ENCODE results near the gene NEO1.

DNA sequence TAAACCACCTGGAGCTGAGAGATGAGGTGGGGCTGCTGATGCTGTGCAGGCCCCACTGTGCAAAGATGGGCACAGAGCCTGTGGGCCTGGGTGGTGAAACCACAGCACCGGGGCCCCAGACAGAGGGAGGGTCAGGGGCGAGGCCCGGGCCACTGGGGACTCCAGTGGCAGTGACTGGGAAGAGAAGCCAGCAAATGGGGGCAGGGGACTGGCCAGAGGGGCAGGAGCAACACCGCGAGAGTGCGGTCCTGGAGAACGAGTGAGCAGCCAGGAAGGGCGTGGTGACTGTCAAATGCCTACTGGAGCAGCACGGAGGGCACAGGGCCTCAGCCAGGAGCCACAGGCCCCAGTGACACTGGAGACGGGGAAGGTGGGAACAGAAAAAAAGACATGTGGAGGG lies 276.7 kb downstream of the NEO1 start:
- TF ChIP-seq, protein P1, sequence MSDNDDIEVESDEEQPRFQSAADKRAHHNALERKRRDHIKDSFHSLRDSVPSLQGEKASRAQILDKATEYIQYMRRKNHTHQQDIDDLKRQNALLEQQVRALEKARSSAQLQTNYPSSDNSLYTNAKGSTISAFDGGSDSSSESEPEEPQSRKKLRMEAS (IDR thresholded peaks at IDR 0.05): no peak
- TF ChIP-seq JUND (IDR thresholded peaks at IDR 0.05) (no peak), EGR1 (IDR thresholded peaks at IDR 0.05; ENCODE audit: low read depth in 2 of 2) (no peak), TAF1 (conservative IDR thresholded peaks at IDR 0.05) (no peak), ATF3 (IDR thresholded peaks at IDR 0.05) (no peak), YY1 (IDR thresholded peaks at IDR 0.05) (no peak), SP1 (IDR thresholded peaks at IDR 0.05) (no peak), NR2F2 (IDR thresholded peaks at IDR 0.05) (no peak), HNF4A (conservative IDR thresholded peaks at IDR 0.05) (no peak), REST (IDR thresholded peaks at IDR 0.05) (no peak)
- TF ChIP-seq, protein P2, sequence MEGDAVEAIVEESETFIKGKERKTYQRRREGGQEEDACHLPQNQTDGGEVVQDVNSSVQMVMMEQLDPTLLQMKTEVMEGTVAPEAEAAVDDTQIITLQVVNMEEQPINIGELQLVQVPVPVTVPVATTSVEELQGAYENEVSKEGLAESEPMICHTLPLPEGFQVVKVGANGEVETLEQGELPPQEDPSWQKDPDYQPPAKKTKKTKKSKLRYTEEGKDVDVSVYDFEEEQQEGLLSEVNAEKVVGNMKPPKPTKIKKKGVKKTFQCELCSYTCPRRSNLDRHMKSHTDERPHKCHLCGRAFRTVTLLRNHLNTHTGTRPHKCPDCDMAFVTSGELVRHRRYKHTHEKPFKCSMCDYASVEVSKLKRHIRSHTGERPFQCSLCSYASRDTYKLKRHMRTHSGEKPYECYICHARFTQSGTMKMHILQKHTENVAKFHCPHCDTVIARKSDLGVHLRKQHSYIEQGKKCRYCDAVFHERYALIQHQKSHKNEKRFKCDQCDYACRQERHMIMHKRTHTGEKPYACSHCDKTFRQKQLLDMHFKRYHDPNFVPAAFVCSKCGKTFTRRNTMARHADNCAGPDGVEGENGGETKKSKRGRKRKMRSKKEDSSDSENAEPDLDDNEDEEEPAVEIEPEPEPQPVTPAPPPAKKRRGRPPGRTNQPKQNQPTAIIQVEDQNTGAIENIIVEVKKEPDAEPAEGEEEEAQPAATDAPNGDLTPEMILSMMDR (IDR thresholded peaks at IDR 0.05; ENCODE audit: low read depth, low read length, missing input control): no peak
- TF ChIP-seq, protein P3, sequence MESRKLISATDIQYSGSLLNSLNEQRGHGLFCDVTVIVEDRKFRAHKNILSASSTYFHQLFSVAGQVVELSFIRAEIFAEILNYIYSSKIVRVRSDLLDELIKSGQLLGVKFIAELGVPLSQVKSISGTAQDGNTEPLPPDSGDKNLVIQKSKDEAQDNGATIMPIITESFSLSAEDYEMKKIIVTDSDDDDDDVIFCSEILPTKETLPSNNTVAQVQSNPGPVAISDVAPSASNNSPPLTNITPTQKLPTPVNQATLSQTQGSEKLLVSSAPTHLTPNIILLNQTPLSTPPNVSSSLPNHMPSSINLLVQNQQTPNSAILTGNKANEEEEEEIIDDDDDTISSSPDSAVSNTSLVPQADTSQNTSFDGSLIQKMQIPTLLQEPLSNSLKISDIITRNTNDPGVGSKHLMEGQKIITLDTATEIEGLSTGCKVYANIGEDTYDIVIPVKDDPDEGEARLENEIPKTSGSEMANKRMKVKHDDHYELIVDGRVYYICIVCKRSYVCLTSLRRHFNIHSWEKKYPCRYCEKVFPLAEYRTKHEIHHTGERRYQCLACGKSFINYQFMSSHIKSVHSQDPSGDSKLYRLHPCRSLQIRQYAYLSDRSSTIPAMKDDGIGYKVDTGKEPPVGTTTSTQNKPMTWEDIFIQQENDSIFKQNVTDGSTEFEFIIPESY (IDR thresholded peaks at IDR 0.05): no peak
